HG03558 (cell line): ENCODE data around the gene WDR53.
"Not testable (repeated sequence)": the region's sequence is repeated elsewhere in the genome, so short reads cannot be mapped to it uniquely, and the experiment has no call there.

ENCODE experiments used
- ATAC-seq: cut with Tn5 transposase; IDR thresholded peaks from one replicate; pipeline ENCODE4 v1.9.1; 2021; ENCODE audit warnings: moderate number of reproducible peaks; ENCODE audit not compliant: unreplicated experiment; ENCODE audit errors: extremely low read depth

Gene WDR53

GRCh38 chr3:196521291-196521690, 47.1 kb downstream of the WDR53 start:
- not testable (repeated sequence) for ATAC-seq

DNA sequence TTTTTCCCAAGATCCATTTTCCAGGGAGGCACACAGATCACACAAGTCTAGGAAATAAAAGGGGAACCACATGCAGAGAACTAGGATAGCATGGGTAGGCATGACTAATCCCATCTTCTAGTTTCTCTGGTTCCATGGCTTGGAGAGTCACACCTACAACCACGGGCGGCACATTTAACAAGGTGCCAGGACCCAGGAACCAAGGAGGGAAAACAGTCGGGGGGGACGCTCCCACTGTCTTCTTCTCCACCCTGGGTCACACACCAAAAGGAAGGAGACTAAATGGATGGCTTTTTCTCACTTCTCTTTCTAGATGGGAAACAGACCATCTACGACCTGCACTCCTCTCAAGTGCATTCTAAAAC, 48.7 kb downstream of the WDR53 start:
- ATAC-seq: no peak

DNA sequence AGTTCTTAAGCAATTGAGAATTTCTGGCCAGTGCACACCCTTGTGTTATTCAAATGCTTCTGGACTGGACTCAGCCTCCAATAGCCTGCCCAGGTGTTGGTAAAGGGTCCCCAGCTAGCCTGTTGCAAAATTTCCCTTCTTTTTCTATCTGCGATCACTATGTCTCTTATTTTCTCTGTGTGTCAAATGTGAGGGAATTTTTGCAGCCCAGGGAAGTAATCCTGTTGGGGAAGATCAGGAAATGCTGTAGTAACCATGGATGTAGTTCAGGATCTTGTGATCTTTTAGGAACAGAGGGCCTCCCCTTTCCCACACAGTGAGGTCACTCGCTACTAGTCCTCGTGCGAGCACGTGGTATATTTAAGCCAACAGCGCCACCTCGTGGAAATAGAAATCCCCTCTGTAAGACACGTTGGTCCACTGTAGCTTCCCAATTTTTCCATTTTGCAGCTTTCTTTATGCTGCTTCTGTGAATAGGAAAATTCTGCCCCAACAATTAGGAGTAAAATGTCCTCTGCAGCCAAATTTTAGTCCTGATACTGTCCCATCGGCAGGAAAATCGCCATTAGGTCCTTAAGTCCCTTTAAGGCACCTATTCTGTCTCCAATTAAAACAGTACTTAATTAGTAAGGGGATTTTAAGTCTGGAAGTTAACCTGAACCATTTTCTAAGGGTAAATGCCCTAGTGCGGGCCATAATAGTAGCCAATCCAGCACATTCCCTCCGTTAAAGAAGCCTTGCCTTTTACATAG, 49.2 kb downstream of the WDR53 start:
- no peak for ATAC-seq

DNA sequence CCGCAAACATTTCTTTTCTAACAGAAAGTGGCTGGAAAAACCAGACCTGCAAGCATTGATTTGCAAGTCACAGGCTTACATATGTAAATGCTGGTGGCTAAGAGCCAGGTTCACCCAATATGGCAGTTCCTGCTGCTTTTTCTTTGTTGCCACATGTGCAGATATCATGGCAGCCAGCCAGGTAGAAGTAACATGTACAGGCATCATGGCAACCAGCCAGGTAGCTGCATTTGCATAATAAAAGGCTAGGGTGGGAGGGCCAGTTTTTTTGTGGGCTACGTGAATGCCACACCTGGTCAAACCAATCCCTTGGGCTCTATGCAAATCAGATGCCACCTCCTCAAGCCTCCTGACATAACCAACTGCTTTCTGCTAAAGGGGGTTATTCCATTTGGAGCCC, 50.4 kb downstream of the WDR53 start:
- ATAC-seq: no peak

DNA sequence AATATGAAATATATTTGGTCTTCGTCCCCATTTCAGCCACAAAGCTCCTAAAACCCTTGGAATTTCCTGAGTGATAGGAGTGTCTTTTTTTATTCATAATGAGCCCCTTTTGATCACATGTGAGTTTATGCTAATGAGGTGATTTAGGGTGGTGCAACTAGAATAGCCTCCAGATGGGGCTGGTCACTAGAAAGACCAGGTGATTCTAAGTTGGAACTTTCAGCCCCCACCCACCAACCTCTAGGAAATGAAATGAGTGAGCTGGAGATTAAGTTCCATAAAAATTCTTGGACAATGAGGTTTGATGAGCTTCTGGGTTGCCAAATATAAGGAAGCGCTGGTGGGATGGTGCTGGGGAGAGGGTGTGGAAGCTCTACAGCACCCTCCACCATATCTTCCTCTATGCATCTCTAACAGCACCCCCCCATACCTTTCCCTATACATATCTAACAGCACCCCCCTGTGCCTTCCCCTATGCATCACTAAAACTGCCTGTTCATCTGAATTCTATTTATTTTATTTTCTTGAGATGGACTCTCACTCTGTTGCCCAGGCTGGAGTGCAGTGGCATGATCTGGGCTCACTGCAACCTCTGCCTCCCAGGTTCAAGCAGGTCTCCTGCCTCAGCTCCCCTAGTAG, 51.1 kb downstream of the WDR53 start:
- ATAC-seq: no peak

GRCh38 chr3:196514913-196515621, 53.3 kb downstream of the WDR53 start, which contains the start of gene SMCO1:
TSS of gene SMCO1 (minus strand) at chr3:196515346. CDS start at chr3:196515209, 137 bp downstream.
- no peak for ATAC-seq

- no peak for ATAC-seq
Observed at GRCh38 chr3:196514350-196514716, 54.0 kb downstream of the WDR53 start.

DNA sequence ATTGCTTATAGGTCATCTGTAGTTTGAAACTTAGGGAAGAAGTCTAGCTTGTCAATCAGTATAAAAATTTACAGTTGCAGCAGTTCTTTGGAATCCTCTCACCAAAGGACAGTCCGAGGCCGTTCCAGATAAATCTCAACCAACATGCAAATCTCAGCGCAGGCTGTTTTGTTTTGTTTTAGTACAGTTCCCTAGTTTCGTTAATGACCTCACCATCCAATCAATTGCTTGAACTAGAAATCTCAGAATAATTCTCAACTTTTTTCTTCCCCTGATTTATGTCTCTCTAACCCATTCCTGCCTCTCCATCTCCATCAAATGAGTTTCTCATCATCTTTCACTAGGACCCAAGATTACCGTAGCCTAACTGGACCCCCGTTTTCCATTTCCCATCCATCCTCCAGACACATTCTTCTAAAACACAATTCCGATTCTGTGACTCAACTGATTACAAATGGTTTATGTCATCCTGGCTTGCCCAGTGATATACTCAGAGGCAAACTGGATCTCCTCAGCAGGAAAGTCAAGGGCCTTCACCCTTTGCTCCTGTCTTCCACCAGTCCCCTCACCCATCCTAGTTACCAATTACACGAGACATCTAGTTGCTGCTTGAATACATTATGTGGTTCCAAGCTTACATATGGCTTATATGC, 54.5 kb downstream of the WDR53 start:
- no peak for ATAC-seq

- ATAC-seq: not testable (repeated sequence)
Observed at GRCh38 chr3:196511646-196512425, 56.5 kb downstream of the WDR53 start.

- not testable (repeated sequence) for ATAC-seq
Observed at GRCh38 chr3:196511108-196511507, 57.2 kb downstream of the WDR53 start.

DNA sequence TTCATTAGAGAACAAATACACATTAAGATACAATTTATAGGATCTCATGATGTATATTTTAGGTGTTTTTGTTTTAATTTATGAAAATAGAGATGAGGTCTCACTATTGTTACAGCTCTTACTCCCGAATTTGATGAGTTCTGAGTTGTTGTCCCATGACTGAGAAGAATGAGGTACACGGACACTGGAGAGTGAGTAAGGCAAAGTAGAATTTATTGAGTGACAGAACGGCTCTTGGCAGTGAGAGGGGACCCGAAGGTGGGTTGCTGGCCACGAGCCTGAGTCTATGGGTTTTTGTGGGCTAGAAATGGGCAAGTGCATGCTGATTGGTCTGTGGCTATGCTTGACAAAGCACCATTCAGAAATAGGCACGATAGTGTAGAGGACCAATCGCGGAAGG, 61.7 kb downstream of the WDR53 start:
- ATAC-seq: no peak

GRCh38 chr3:196504556-196504955, 63.8 kb downstream of the WDR53 start:
- ATAC-seq: no peak
